AML-193 (cell line): ENCODE results near the gene CILP2.

Experiments used
- DNase-seq, 2 experiments: peaks; one replicate each; lab custom pipeline; 2025; lab: John Stamatoyannopoulos, UW

Gene CILP2

GRCh38 chr19:19563348-19563848 is 25.3 kb downstream of the CILP2 start:
- no peak for DNase-seq

GRCh38 chr19:19566306-19566705 is 28.2 kb downstream of the CILP2 start:
- DNase-seq = no peak

GRCh38 chr19:19567391-19567790 is 29.3 kb downstream of the CILP2 start:
- no peak for DNase-seq

- DNase-seq = no peak
These were observed 31.0 kb downstream of the CILP2 start for GRCh38 chr19:19568802-19569756.

- no peak for DNase-seq
These were observed 32.5 kb downstream of the CILP2 start for GRCh38 chr19:19570571-19570970.

- DNase-seq = no peak
These were observed 33.2 kb downstream of the CILP2 start for GRCh38 chr19:19571071-19571786.

- no peak for DNase-seq
These were observed 37.3 kb downstream of the CILP2 start for GRCh38 chr19:19575411-19575810.

GRCh38 chr19:19578252-19578651 is 40.2 kb downstream of the CILP2 start:
- no peak for DNase-seq

GRCh38 chr19:19579533-19580361 is 41.7 kb downstream of the CILP2 start:
- DNase-seq = no peak

GRCh38 chr19:19580418-19580817 is 42.4 kb downstream of the CILP2 start:
- DNase-seq = no peak

GRCh38 chr19:19581391-19581790 is 43.3 kb downstream of the CILP2 start:
- DNase-seq = no peak

- DNase-seq = no peak
These were observed 44.4 kb downstream of the CILP2 start for GRCh38 chr19:19582471-19582870.

GRCh38 chr19:19584356-19584755 is 46.3 kb downstream of the CILP2 start:
- no peak for DNase-seq

- DNase-seq = no peak
These were observed 49.7 kb downstream of the CILP2 start for GRCh38 chr19:19587771-19588170.

GRCh38 chr19:19588546-19588945 is 50.5 kb downstream of the CILP2 start:
- no peak for DNase-seq

- peak; percentile 82 to 85 for DNase-seq
These were observed 53.2 kb downstream of the CILP2 start for GRCh38 chr19:19591133-19591825.

- DNase-seq = no peak
These were observed 54.6 kb downstream of the CILP2 start for GRCh38 chr19:19592690-19593089.

GRCh38 chr19:19594381-19594780 is 56.3 kb downstream of the CILP2 start:
- no peak for DNase-seq

- DNase-seq = peak in 1 of 2 experiments; percentile 20
These were observed 57.2 kb downstream of the CILP2 start for GRCh38 chr19:19595171-19595701.
